HG03520 (cell line): ENCODE results near the gene FAM234A.

Experiments
- ATAC-seq: cut with Tn5 transposase; IDR thresholded peaks from one replicate; pipeline ENCODE4 v1.9.1; 2021; ENCODE audit warnings: mild to moderate bottlenecking, moderate library complexity; ENCODE audit not compliant: unreplicated experiment

Gene FAM234A

DNA sequence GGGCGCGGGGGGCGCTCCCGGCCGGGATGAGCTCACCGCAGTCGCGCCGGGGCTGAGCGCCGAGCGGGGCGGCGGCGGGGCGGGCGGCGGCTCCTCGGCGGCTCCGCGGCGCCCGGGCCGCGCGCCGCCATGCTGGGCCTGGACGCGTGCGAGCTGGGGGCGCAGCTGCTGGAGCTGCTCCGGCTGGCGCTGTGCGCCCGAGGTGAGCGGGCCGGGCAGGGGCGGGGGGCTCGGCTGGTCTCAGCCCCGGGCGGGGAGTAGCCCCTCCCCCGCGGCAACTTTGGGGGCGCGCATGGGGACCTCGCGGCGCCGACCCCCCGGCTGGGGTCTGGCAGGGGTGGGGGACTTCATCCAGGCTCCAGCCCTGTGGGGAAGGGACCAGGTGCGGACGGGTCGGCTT, 45.9 kb downstream of the FAM234A start, which contains the start of gene ARHGDIG:
ARHGDIG (plus strand) TSS at position 40 of the 400 bp plus-strand sequence; CDS start at position 130, 90 bp downstream.
- ATAC-seq: no peak

GRCh38 chr16:280991-281659, 46.5 kb downstream of the FAM234A start:
- no peak for ATAC-seq

GRCh38 chr16:281660-282255, 47.1 kb downstream of the FAM234A start:
- no peak for ATAC-seq

GRCh38 chr16:282491-282890, 47.9 kb downstream of the FAM234A start:
- no peak for ATAC-seq

DNA sequence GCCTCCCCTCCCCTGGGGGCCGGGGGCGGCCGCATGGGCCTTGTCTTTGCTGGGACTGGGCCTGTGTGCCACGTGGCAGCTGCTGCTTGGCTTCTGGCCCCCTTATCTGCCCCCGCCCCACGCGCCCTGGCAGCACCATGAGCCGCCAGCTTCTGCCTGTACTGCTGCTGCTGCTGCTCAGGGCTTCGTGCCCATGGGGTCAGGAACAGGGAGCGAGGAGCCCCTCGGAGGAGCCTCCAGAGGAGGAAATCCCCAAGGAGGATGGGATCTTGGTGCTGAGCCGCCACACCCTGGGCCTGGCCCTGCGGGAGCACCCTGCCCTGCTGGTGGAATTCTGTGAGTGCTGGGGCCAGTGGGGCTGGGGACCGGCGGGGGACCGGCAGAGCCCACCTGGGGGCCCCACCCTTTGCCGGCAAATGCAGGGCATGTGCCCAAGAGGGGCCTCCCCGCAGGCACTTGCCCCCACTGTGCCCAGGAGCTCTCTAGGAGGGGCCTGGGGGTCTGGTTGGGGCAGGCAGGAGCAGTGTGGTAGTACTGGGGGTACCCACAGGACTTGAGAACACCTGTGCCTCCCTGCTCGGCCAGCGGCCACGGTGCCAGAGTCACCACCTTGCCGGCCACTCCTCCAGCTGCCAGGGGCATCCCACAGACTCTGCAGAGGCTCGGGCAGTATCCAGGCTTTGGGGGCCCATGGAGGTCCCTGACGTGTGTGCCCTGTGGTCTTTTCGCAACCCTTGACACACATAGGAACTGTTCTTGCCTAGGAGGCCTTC, 48.6 kb downstream of the FAM234A start, which contains the start of gene PDIA2:
PDIA2 (plus strand) TSS at position 132 of the 773 bp plus-strand sequence; CDS start at position 138, 6 bp downstream.
- no peak for ATAC-seq

DNA sequence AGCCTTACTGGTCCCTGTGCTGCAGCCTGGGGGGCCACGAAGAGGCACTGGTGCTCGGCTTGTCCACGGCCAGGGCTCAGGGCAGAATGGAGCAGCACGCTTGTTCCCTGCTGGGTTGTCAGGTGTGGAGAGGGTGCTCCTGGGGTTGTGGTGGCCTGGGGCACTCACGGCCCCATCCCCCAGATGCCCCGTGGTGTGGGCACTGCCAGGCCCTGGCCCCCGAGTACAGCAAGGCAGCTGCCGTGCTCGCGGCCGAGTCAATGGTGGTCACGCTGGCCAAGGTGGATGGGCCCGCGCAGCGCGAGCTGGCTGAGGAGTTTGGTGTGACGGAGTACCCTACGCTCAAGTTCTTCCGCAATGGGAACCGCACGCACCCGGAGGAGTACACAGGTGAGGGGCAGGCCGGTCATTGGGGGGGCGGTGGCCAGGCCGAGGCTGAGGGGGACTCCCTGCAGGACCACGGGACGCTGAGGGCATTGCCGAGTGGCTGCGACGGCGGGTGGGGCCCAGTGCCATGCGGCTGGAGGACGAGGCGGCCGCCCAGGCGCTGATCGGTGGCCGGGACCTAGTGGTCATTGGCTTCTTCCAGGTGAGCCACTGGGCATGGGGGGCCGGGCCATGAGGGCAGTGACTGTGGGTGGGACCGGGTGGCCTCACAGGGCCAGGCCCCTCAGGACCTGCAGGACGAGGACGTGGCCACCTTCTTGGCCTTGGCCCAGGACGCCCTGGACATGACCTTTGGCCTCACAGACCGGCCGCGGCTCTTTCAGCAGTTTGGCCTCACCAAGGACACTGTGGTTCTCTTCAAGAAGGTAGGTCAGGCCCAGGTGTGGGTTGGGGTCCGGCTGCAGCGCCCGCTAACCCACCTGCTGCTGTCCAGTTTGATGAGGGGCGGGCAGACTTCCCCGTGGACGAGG, 49.8 kb downstream of the FAM234A start:
- no peak for ATAC-seq

DNA sequence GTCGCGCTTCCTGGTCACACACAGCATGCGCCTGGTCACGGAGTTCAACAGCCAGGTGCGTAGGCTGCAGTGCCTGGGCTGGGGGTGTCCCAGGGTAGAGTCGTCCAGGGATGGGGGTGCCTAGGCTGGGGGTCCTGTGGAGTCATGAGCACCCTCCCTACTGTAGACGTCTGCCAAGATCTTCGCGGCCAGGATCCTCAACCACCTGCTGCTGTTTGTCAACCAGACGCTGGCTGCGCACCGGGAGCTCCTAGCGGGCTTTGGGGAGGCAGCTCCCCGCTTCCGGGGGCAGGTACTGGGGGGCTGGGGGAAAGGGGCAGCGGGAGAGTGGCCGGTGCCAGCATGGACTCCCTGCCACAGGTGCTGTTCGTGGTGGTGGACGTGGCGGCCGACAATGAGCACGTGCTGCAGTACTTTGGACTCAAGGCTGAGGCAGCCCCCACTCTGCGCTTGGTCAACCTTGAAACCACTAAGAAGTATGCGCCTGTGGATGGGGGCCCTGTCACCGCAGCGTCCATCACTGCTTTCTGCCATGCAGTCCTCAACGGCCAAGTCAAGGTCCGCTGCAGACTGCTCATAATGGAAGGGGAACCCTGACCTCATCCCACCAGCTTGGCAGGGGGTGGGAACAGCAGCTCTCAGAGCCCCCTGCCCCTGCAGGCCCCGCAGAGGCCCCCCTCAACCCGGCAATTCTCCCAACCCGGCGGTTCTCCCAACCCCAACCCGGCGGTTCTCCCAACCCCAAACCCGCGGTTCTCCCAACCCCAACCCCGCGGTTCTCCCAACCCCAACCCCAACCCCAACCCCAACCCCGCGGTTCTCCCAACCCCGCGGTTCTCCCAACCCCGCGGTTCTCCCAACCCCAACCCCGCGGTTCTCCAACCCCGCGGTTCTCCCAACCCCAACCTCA, 50.8 kb downstream of the FAM234A start:
- no peak for ATAC-seq

DNA sequence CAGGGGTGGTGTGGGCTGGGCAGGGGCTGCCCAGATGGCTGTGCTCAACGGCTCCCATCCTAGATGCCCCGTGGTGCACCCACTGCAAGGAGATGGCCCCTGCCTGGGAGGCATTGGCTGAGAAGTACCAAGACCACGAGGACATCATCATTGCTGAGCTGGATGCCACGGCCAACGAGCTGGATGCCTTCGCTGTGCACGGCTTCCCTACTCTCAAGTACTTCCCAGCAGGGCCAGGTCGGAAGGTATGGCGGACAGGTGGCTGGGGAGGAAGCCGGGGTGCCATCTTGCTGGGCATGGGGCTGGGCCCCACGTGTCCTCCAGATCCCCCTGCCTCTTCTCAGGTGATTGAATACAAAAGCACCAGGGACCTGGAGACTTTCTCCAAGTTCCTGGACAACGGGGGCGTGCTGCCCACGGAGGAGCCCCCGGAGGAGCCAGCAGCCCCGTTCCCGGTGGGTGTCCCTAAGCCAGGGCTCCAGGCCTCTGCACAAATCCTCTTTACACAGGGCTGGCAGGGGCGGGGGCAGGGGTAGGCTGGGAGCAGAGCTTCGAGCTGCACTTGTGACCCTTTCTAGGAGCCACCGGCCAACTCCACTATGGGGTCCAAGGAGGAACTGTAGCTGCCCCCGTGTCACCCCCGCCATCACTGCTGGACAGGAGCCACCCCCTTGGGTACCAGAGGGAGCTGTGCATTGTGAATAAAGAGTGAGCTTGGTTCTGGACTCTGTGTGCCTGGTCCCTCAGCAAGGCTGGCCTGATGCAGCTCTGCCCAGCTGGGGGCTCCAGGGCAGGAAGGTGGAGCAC, 52.1 kb downstream of the FAM234A start:
- no peak for ATAC-seq

GRCh38 chr16:287298-287811, 52.7 kb downstream of the FAM234A start:
- ATAC-seq: no peak

GRCh38 chr16:287981-288920, 53.6 kb downstream of the FAM234A start:
- no peak for ATAC-seq

DNA sequence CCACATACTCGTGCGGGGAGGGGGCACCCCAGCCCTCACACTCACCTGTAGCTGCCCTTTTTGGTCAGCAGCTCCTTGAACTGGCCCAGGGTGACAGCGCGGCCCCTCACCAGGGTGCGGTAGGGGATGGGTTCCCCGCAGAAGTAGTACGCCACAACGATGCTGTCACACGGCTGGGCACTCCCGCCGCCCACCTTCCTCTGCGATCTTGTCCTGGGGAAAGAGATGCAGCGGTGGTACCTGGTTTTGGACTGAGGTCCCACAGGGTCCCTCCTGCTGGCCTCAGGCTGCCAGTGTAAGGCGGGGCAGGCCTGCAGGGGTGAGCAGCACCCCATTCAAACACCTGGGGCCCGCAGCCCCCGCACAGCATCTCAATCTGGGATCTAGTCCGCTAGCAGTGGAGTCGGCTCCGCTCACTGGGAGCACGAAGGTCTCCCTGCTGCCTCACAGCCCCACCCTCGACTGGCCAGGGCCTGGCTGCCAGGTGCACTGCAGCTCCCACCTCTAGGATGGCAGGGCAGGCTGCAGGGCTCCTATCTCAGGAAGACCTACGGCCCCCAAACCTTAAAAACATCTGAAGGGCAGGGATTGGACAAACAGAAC, 54.9 kb downstream of the FAM234A start:
- no peak for ATAC-seq

- ATAC-seq: no peak
Observed at GRCh38 chr16:290015-290680, 55.5 kb downstream of the FAM234A start.

GRCh38 chr16:290681-291405, 56.2 kb downstream of the FAM234A start:
- ATAC-seq: no peak

DNA sequence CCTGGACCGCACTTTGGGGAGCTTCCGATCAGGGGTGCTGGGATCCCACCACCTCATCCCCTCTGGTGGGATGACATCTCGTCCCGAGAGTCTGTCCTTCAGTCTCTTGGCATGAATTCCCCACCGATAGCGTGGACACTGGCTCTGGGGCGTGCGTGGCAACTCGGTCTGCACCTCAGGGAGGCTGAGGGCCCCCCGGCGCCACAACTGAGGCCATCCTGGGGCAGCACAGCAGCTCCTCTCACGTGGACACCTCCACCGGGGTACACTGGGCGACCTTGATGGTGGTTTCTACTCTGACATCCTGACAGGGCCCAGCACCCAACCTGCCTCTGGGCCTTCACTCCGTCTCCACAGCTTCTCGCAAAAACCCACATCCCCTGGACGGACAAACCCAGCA, 56.9 kb downstream of the FAM234A start:
- no peak for ATAC-seq

DNA sequence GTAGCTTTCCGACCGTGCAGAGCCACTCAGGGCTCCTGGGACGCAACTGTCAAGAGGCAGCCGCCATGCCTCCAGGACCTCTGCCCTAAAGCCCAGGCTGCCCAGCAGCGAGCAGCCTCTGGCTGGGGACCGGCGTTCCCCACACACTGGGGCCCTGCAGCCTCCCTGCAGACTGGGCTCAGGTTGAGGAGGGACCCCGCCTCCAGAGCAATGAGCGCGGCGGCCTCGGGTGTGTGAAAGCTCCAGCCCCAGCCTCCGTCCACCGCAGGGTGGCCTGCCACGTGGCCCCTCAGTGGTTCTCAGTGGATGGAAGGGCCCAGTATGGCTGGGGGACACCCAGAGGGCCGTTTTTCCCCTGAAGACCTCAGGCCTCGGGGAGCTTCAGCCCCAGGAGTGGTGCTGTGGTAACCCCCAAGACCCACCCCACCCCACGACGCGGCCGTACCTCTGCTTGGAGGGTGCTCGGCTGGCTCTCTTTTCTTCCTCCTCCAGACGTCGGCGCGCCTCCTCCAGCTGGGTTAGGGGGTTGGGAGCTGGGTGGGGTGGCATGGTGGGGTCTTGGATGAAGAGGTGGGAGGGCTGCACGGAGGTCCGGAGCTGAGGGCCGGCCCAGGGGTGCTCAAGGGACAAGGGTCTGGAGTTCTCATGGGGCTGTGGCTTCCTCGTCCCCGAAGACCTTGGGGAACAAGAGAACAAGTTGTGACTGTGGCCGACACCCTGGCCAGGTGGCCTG, 58.6 kb downstream of the FAM234A start:
- no peak for ATAC-seq
